ENCODE data around the gene LAIR2. TPM values are rescaled to one million over a fixed set of nuclear protein-coding genes. Genes with fewer than 3 reads are reported as not detected.

LAIR2 gene
- total RNA-seq: 10 to 100 TPM in 1 of 2 donors, under 1 TPM in 1; 0.83 to 14.2 TPM

GRCh38 chr19:54502518-54503048, at the start of gene LAIR2:
Gene LAIR2 (plus strand): TSS chr19:54502831. CDS start chr19:54502919, 88 bp downstream.
- Mint-ChIP-seq H3K9me3 (no peaks in the 10 kb centered on the region), H3K36me3 (ENCODE audit: insufficient read depth in 2 of 2) (peaks cover 0 to 3% of the 10 kb centered on the region in 2 donors), H3K4me1 (ENCODE audit: low read depth) (peaks cover 49% of the 10 kb centered on the region), H3K4me3 (peak within 1 kb of the TSS in 1 of 2 donors; percentile 77), H3K27me3 (ENCODE audit: low read depth) (peaks cover 14% of the 10 kb centered on the region), H3K27ac (no peak within 1 kb of the TSS)
- ATAC-seq (replicated peaks in 1 of 2) (peak; percentile 48 to 87), DNase-seq (peak in 1 of 2 donors; percentile 38)

GRCh38 chr19:54453921-54454780, 48.5 kb upstream of the LAIR2 start:
- Mint-ChIP-seq H3K9me3 (no peaks in the 10 kb centered on the region), H3K36me3 (ENCODE audit: insufficient read depth in 2 of 2) (peaks cover 19 to 37% of the 10 kb centered on the region in 2 donors), H3K4me3 (no peak overlapping the region), H3K27ac (no peak overlapping the region), H3K27me3 (ENCODE audit: low read depth) (no peaks in the 10 kb centered on the region), H3K4me1 (ENCODE audit: low read depth) (peaks cover 20% of the 10 kb centered on the region)
- ATAC-seq (replicated peaks in 1 of 2) (no peak), DNase-seq (no peak)

GRCh38 chr19:54454781-54455675, 47.6 kb upstream of the LAIR2 start:
- ATAC-seq (replicated peaks in 1 of 2): no peak
- Mint-ChIP-seq H3K27me3 (ENCODE audit: low read depth) (no peaks in the 10 kb centered on the region), H3K36me3 (ENCODE audit: insufficient read depth in 2 of 2) (peaks cover 15 to 32% of the 10 kb centered on the region in 2 donors), H3K4me3 (no peak overlapping the region), H3K9me3 (no peaks in the 10 kb centered on the region), H3K27ac (no peak overlapping the region), H3K4me1 (ENCODE audit: low read depth) (peaks cover 26% of the 10 kb centered on the region)
- DNase-seq: no peak

- peaks cover 13 to 26% of the 10 kb centered on the region in 2 donors for H3K36me3 Mint-ChIP-seq (ENCODE audit: insufficient read depth in 2 of 2)
- ATAC-seq (replicated peaks in 1 of 2): no peak
These were observed 46.7 kb upstream of the LAIR2 start for GRCh38 chr19:54455786-54456422.

GRCh38 chr19:54456423-54457373, 45.9 kb upstream of the LAIR2 start:
- no peak overlapping the region for H3K27ac Mint-ChIP-seq
- H3K9me3 Mint-ChIP-seq: no peaks in the 10 kb centered on the region
- peaks cover 10 to 24% of the 10 kb centered on the region in 2 donors for H3K36me3 Mint-ChIP-seq (ENCODE audit: insufficient read depth in 2 of 2)
- ATAC-seq (replicated peaks in 1 of 2) (no peak), DNase-seq (no peak)
- no peak overlapping the region for H3K4me3 Mint-ChIP-seq
- no peaks in the 10 kb centered on the region for H3K27me3 Mint-ChIP-seq (ENCODE audit: low read depth)
- peaks cover 19% of the 10 kb centered on the region for H3K4me1 Mint-ChIP-seq (ENCODE audit: low read depth)

More at GRCh38 chr19:54455786-54456422, 46.7 kb upstream of the LAIR2 start:
- Mint-ChIP-seq H3K27me3 (ENCODE audit: low read depth) (no peaks in the 10 kb centered on the region), H3K4me1 (ENCODE audit: low read depth) (peaks cover 18% of the 10 kb centered on the region), H3K9me3 (no peaks in the 10 kb centered on the region), H3K4me3 (no peak overlapping the region), H3K27ac (no peak overlapping the region)
- DNase-seq: no peak

- ATAC-seq (replicated peaks in 1 of 2): no peak
These were observed 44.6 kb upstream of the LAIR2 start for GRCh38 chr19:54457773-54458647.

GRCh38 chr19:54458648-54459281, 43.9 kb upstream of the LAIR2 start:
- Mint-ChIP-seq H3K9me3 (no peaks in the 10 kb centered on the region), H3K36me3 (ENCODE audit: insufficient read depth in 2 of 2) (peaks cover 9 to 20% of the 10 kb centered on the region in 2 donors), H3K4me1 (ENCODE audit: low read depth) (peaks cover 27% of the 10 kb centered on the region), H3K27ac (no peak overlapping the region), H3K27me3 (ENCODE audit: low read depth) (no peaks in the 10 kb centered on the region), H3K4me3 (no peak overlapping the region)
- no peak for DNase-seq
- no peak for ATAC-seq (replicated peaks in 1 of 2)

More at GRCh38 chr19:54457773-54458647, 44.6 kb upstream of the LAIR2 start:
- no peak for DNase-seq
- H3K27me3 Mint-ChIP-seq (ENCODE audit: low read depth): no peaks in the 10 kb centered on the region
- no peak overlapping the region for H3K27ac Mint-ChIP-seq
- H3K4me3 Mint-ChIP-seq: no peak overlapping the region
- peaks cover 9 to 23% of the 10 kb centered on the region in 2 donors for H3K36me3 Mint-ChIP-seq (ENCODE audit: insufficient read depth in 2 of 2)
- peaks cover 27% of the 10 kb centered on the region for H3K4me1 Mint-ChIP-seq (ENCODE audit: low read depth)
- H3K9me3 Mint-ChIP-seq: no peaks in the 10 kb centered on the region

- ATAC-seq (replicated peaks in 1 of 2) (no peak), DNase-seq (no peak)
- Mint-ChIP-seq H3K36me3 (ENCODE audit: insufficient read depth in 2 of 2) (peaks cover 9 to 20% of the 10 kb centered on the region in 2 donors), H3K4me3 (no peak overlapping the region), H3K27ac (no peak overlapping the region), H3K27me3 (ENCODE audit: low read depth) (no peaks in the 10 kb centered on the region), H3K4me1 (ENCODE audit: low read depth) (peaks cover 28% of the 10 kb centered on the region), H3K9me3 (no peaks in the 10 kb centered on the region)
These were observed 43.1 kb upstream of the LAIR2 start for GRCh38 chr19:54459282-54460229.

GRCh38 chr19:54460230-54461005, 42.2 kb upstream of the LAIR2 start:
- Mint-ChIP-seq H3K36me3 (ENCODE audit: insufficient read depth in 2 of 2) (peaks cover 9 to 19% of the 10 kb centered on the region in 2 donors), H3K27ac (peak overlapping the region; percentile 48), H3K27me3 (ENCODE audit: low read depth) (no peaks in the 10 kb centered on the region), H3K9me3 (no peaks in the 10 kb centered on the region), H3K4me1 (ENCODE audit: low read depth) (peaks cover 32% of the 10 kb centered on the region), H3K4me3 (no peak overlapping the region)
- ATAC-seq (replicated peaks in 1 of 2) (no peak), DNase-seq (no peak)
